Femur (tissue), 1 donor: Measurements from ENCODE around the gene KDM3B.

ENCODE experiments used
- DNase-seq: peaks from one replicate; pipeline ENCODE4 v3.0.0-alpha.2; 2017

Gene KDM3B

GRCh38 chr5:138450971-138451370, 98.5 kb downstream of the KDM3B start:
- no peak for DNase-seq

- DNase-seq: no peak
These were observed 100.2 kb downstream of the KDM3B start for GRCh38 chr5:138452720-138453119.

- DNase-seq: no peak
These were observed 101.1 kb downstream of the KDM3B start for GRCh38 chr5:138453590-138453989.

- DNase-seq: peak; percentile 13
These were observed 101.6 kb downstream of the KDM3B start for GRCh38 chr5:138454121-138454520.

GRCh38 chr5:138455232-138455930, 102.9 kb downstream of the KDM3B start:
- DNase-seq: no peak

GRCh38 chr5:138457531-138458275, 105.2 kb downstream of the KDM3B start:
- DNase-seq: no peak

GRCh38 chr5:138458384-138458783, 105.9 kb downstream of the KDM3B start:
- DNase-seq: no peak

- DNase-seq: no peak
These were observed 106.4 kb downstream of the KDM3B start for GRCh38 chr5:138458856-138459255.

GRCh38 chr5:138459311-138459933, 106.9 kb downstream of the KDM3B start:
- DNase-seq: peak; percentile 64

- no peak for DNase-seq
These were observed 107.7 kb downstream of the KDM3B start for GRCh38 chr5:138460032-138460693.

GRCh38 chr5:138461343-138462125, 109.0 kb downstream of the KDM3B start:
- DNase-seq: no peak

- peak; percentile 59 for DNase-seq
These were observed 111.0 kb downstream of the KDM3B start for GRCh38 chr5:138463419-138464007.

GRCh38 chr5:138464008-138464387, 111.5 kb downstream of the KDM3B start:
- DNase-seq: peak; percentile 98

GRCh38 chr5:138464388-138465260, 112.1 kb downstream of the KDM3B start:
- DNase-seq: peak; percentile 99

- peak; percentile 97 for DNase-seq
These were observed 113.0 kb downstream of the KDM3B start, which contains the start of gene EGR1 for GRCh38 chr5:138465261-138466124. Gene EGR1, plus strand, starts transcription at chr5:138465479. Its CDS starts 283 bp downstream, at chr5:138465762.

GRCh38 chr5:138466125-138466899, 113.8 kb downstream of the KDM3B start:
- DNase-seq: no peak

GRCh38 chr5:138466900-138467710, 114.6 kb downstream of the KDM3B start:
- no peak for DNase-seq

- DNase-seq: no peak
These were observed 115.2 kb downstream of the KDM3B start for GRCh38 chr5:138467711-138468132.
